ENCODE results near the gene GBF1. TPM values are rescaled to one million over a fixed set of nuclear protein-coding genes. Genes with fewer than 3 reads are reported as not detected.

The GBF1 gene
- total and polyA plus RNA-seq, 2 donors from 2014 or later: 14.4 to 53.3 TPM

- no peak overlapping the region for H3K4me3 ChIP-seq (ENCODE audit: low read length in 3 of 3)
- H3K36me3 ChIP-seq (ENCODE audit: control insufficient read depth in 2 of 3, insufficient read depth in 3 of 3, low read length in 3 of 3): peaks cover 6 to 58% (median 42%) of the 10 kb centered on the region in 3 donors
- intact Hi-C loops (cut with DNase I): no loop called here
- FAIRE-seq: no peak
- no peaks in the 10 kb centered on the region for H3K9me3 ChIP-seq (ENCODE audit: control insufficient read depth in 2 of 3, insufficient read depth in 1 of 3, low read length in 3 of 3)
- H3K4me1 ChIP-seq (ENCODE audit: control insufficient read depth in 2 of 3, insufficient read depth in 2 of 3, low read depth in 1 of 3, low read length in 3 of 3): no peaks in the 10 kb centered on the region
- no peak for DNase-seq
- H3K27ac ChIP-seq (ENCODE audit: low read depth in 2 of 2, low read length in 2 of 2): no peak overlapping the region
- no peak for TF ChIP-seq CTCF (IDR thresholded peaks at IDR 0.05; ENCODE audit: borderline replicate concordance, extremely low read depth, insufficient read depth)
- H3K27me3 ChIP-seq (ENCODE audit: control insufficient read depth, insufficient read depth, low read length): no peaks in the 10 kb centered on the region
- H3K9ac ChIP-seq (ENCODE audit: low read length in 3 of 3): no peak overlapping the region
Observed at GRCh38 chr10:102375867-102376266, 130.5 kb downstream of the GBF1 start.

- no peak overlapping the region for H3K4me3 ChIP-seq (ENCODE audit: low read length in 3 of 3)
- peaks cover 5 to 59% (median 42%) of the 10 kb centered on the region in 3 donors for H3K36me3 ChIP-seq (ENCODE audit: control insufficient read depth in 2 of 3, insufficient read depth in 3 of 3, low read length in 3 of 3)
- DNase-seq: no peak
- no peak overlapping the region for H3K27ac ChIP-seq (ENCODE audit: low read depth in 2 of 2, low read length in 2 of 2)
- H3K27me3 ChIP-seq (ENCODE audit: control insufficient read depth, insufficient read depth, low read length): no peaks in the 10 kb centered on the region
- no peak overlapping the region for H3K9ac ChIP-seq (ENCODE audit: low read length in 3 of 3)
- FAIRE-seq: no peak
- intact Hi-C loops (cut with DNase I): no loop called here
- H3K9me3 ChIP-seq (ENCODE audit: control insufficient read depth in 2 of 3, insufficient read depth in 1 of 3, low read length in 3 of 3): no peaks in the 10 kb centered on the region
- H3K4me1 ChIP-seq (ENCODE audit: control insufficient read depth in 2 of 3, insufficient read depth in 2 of 3, low read depth in 1 of 3, low read length in 3 of 3): no peaks in the 10 kb centered on the region
- no peak for TF ChIP-seq CTCF (IDR thresholded peaks at IDR 0.05; ENCODE audit: borderline replicate concordance, extremely low read depth, insufficient read depth)
Observed at GRCh38 chr10:102376901-102377300, 131.6 kb downstream of the GBF1 start.

GRCh38 chr10:102379383-102379782 is 134.1 kb downstream of the GBF1 start:
- intact Hi-C loops (cut with DNase I): no loop called here
- FAIRE-seq (no peak), DNase-seq (no peak)
- H3K4me3 ChIP-seq (ENCODE audit: low read length in 3 of 3): no peak overlapping the region
- H3K36me3 ChIP-seq (ENCODE audit: control insufficient read depth in 2 of 3, insufficient read depth in 3 of 3, low read length in 3 of 3): peaks cover 3 to 46% (median 32%) of the 10 kb centered on the region in 3 donors
- TF ChIP-seq CTCF (IDR thresholded peaks at IDR 0.05; ENCODE audit: borderline replicate concordance, extremely low read depth, insufficient read depth): no peak
- H3K27me3 ChIP-seq (ENCODE audit: control insufficient read depth, insufficient read depth, low read length): no peaks in the 10 kb centered on the region
- H3K4me1 ChIP-seq (ENCODE audit: control insufficient read depth in 2 of 3, insufficient read depth in 2 of 3, low read depth in 1 of 3, low read length in 3 of 3): no peaks in the 10 kb centered on the region
- no peak overlapping the region for H3K9ac ChIP-seq (ENCODE audit: low read length in 3 of 3)
- no peaks in the 10 kb centered on the region for H3K9me3 ChIP-seq (ENCODE audit: control insufficient read depth in 2 of 3, insufficient read depth in 1 of 3, low read length in 3 of 3)
- H3K27ac ChIP-seq (ENCODE audit: low read depth in 2 of 2, low read length in 2 of 2): no peak overlapping the region

- Histone ChIP-seq H3K9ac (ENCODE audit: low read length in 3 of 3) (no peak overlapping the region), H3K36me3 (ENCODE audit: control insufficient read depth in 2 of 3, insufficient read depth in 3 of 3, low read length in 3 of 3) (peaks cover 3 to 28% (median 20%) of the 10 kb centered on the region in 3 donors), H3K4me3 (ENCODE audit: low read length in 3 of 3) (no peak overlapping the region), H3K27ac (ENCODE audit: low read depth in 2 of 2, low read length in 2 of 2) (no peak overlapping the region), H3K27me3 (ENCODE audit: control insufficient read depth, insufficient read depth, low read length) (no peaks in the 10 kb centered on the region), H3K4me1 (ENCODE audit: control insufficient read depth in 2 of 3, insufficient read depth in 2 of 3, low read depth in 1 of 3, low read length in 3 of 3) (peaks cover 0 to 3% (median 0%) of the 10 kb centered on the region in 3 donors), H3K9me3 (ENCODE audit: control insufficient read depth in 2 of 3, insufficient read depth in 1 of 3, low read length in 3 of 3) (no peaks in the 10 kb centered on the region)
- TF ChIP-seq CTCF (IDR thresholded peaks at IDR 0.05; ENCODE audit: borderline replicate concordance, extremely low read depth, insufficient read depth): no peak
- DNase-seq (peak in 1 of 5 donors; percentile 69), FAIRE-seq (no peak)
- intact Hi-C loops (cut with DNase I): no loop called here
Observed at GRCh38 chr10:102381983-102382382, 136.7 kb downstream of the GBF1 start.

Data from kidney (tissue), 14 donors.